Omental fat pad (tissue), 4 donors: ENCODE results near the gene SEPTIN11. TPM values are rescaled to one million over a fixed set of nuclear protein-coding genes. Genes with fewer than 3 reads are reported as not detected.

Experiments
- ATAC-seq: fragments of 150-250 bp; one replicate; pipeline ENCODE4 v1.9.1; 2016; ENCODE audit warnings: mild to moderate bottlenecking, moderate library complexity; ENCODE audit not compliant: low FRiP score
- DNase-seq: peaks from one replicate; pipeline ENCODE4 v3.0.0-alpha.2; 2019; ENCODE audit warnings: low spot score
- CTCF ChIP-seq, 3 donors: fragments of 450-650 bp; IDR thresholded peaks; one replicate each; pipeline ENCODE4 v1.5.1; 2016 to 2017; ENCODE audit warnings: antibody characterized with exemption in 3 of 3, mild to moderate bottlenecking in 3 of 3, moderate library complexity in 2 of 3
- total RNA-seq, 4 donors: library from RNA; depleted of rRNA; stranded (reverse); fragments of >200 nt; gene quantifications; one replicate each; pipeline ENCODE4 v1.1.0, GENCODE V29; 2016

SEPTIN11 gene
- total RNA-seq, 4 donors from 2014 or later, result 203 to 434 (median 245) TPM

DNA sequence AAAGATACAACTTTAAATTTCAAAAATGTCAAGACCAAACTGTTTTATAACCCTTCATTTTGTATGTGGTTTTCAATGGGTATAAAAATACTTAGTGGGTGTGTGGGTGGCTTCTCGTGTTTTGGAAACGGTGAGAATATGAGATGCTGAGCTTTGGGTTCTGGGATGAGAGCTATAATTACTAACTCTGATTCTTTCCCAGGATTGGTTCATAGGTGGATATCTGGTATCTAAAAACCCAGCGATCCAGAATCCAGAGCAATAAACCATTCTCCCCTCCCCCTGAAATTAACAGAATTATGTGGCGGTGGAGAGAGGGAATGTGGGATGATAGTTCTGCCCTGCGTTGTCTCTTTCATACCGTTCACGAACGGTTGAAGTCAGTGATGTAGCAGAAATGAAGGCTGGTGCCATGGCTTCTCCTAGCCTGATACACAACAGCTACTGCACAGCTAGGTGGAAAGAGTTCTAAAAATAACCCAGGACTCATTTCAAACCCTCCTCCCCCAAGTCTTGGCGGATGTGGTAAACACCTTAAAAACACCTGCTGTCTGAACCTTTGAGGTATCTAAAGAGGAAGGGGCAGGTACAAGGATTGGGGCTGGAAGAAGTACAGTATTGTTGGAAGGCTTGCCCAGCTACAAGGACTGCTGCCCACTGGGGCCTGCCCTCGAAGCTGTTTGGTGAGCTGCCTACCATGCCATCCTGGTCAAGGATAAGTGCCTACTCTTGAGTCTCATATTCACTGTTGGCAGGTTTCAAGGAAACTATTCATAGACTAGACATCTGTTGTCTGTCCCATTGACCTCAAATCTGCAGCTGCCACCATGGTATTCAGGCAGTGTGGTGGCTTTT lies 44.5 kb downstream of the SEPTIN11 start:
- DNase-seq (no peak), ATAC-seq (no peak)
- TF ChIP-seq CTCF (IDR thresholded peaks at IDR 0.05), result no peak

DNA sequence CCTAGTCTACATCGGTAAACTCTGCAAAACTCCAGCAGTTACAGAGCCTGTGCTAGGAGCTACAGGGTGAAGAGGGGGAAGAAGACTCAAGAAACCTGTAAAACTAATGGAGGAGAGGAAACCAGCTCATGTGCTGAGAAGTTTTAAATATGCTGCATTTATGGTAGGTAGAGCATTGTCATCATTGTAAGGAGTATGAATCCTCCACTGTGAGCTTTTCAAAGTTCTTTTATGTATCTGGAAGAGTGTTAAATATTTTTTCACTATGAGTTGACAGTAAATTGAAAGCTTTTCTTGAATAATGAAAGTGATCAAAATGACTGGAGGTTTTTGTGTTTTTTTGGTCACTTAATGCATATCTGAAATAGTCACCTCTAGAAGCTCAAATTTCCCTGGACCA lies 46.2 kb downstream of the SEPTIN11 start:
- no peak for DNase-seq
- no peak for TF ChIP-seq CTCF (IDR thresholded peaks at IDR 0.05)
- ATAC-seq, result no peak

GRCh38 chr4:76996445-76996844 lies 46.9 kb downstream of the SEPTIN11 start:
- DNase-seq, result no peak
- no peak for TF ChIP-seq CTCF (IDR thresholded peaks at IDR 0.05)
- ATAC-seq, result no peak

- DNase-seq, result no peak
- TF ChIP-seq CTCF (IDR thresholded peaks at IDR 0.05), result no peak
- ATAC-seq, result no peak
Observed at GRCh38 chr4:76997077-76997476, 47.5 kb downstream of the SEPTIN11 start.

DNA sequence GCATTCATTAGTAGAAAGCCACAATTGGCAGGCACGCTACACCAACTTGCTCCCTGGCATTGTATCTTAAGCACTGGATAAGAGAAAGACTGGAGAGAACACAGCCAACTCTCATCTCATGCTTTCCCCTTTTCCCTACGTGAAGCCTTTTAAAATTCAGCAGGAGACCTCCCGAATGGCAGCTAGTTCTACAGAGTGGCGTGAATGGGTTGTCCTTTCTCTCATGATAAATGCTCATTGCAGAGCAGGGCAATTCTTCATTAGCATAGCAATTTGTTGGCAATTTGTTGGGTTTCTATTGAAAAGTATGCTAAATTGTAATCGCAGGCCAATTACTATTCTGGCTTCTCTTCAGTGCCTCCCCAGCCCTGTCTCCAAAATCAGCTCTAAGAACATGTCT lies 48.0 kb downstream of the SEPTIN11 start:
- no peak for DNase-seq
- ATAC-seq, result no peak
- no peak for TF ChIP-seq CTCF (IDR thresholded peaks at IDR 0.05)

DNA sequence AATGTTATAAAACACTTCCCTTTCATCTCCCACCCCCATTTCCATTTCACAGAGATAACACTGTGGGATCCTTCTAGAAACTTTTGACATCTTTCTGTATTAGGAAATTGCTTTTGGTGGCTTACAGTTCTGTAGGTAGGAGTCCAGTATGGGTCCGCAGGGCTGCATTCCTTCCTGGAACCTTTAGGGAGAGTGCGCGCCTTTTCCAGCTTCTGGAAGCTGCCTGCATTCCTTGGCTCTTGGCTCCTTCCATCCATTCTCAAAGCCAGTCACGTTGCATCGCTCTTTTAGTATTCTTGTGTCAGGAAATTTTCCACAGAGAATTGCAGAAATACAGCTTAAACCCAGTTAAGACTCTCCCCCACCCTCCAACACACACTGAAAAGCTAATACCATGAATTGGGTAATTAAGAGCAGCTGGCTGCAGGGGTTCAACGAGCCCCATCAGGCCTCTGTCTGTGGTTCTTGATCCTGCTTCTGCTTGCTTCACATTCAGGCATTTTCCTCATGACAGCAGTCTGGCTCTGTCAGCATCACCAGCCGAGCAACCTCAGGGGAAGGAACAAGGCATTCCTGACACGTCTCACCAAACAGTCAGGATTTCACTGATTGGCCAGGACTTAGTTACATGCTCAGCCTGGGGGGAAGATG lies 48.8 kb downstream of the SEPTIN11 start:
- no peak for TF ChIP-seq CTCF (IDR thresholded peaks at IDR 0.05)
- ATAC-seq, result no peak
- DNase-seq, result no peak

Other genes starting within 250 kb of the SEPTIN11 start
- gene SOWAHB, start 51.6 kb upstream of the SEPTIN11 start, total RNA-seq, result under 1 TPM in 2 of 4 donors, not detected in 2; 0.12 to 0.28 TPM
- 100 to 1,000 TPM; 191 to 233 (median 199) TPM for gene CCNI, start 126.2 kb downstream of the SEPTIN11 start, total RNA-seq
- 10 to 100 TPM; 21.6 to 64.8 (median 33.0) TPM for gene CCNG2, start 207.5 kb downstream of the SEPTIN11 start, total RNA-seq